ENCODE results near the gene LMNA. TPM values are rescaled to one million over a fixed set of nuclear protein-coding genes. Genes with fewer than 3 reads are reported as not detected.

The LMNA gene
- total and polyA plus RNA-seq, 2 of the 4 experiments (the other 2 are of a cell fraction) = 563 to 755 TPM

DNA sequence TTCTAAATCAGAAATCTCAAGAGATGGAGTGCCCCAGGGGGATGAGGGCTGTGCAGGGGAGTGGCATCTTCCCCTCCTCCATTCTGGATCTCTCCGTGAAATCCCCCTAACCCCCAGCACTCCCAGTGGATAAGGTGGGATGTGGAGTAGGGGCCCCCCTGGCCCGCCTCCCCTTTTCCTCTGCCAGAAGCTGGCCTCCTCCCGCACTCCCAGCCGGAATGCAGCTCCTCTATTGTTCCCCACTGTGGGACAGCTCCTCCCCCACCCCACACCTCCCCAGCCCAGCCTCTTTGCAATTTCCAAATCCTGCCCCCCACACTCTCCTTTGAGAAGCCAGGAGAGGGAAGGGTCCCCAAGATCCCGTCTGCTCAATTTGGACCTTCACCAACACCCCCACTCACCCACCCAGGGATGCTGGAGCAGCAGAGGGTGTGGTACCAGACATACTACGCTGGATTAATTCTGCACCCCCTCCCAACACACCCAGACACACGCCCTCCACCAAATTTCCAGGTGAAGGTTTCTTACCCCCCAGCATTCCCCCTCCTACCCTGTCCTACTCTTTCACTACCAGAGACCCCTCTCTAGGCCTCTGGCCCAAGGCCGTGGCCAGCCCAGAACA is 34.2 kb upstream of the LMNA start:
- H3K27ac ChIP-seq (ENCODE audit: insufficient read depth, low read length) = peak overlapping the region; percentile 91
- H2BK5ac ChIP-seq (ENCODE audit: low read depth, low read length, poor library complexity, severe bottlenecking) = no peak overlapping the region
- H3K9me3 ChIP-seq (ENCODE audit: control insufficient read depth, insufficient read depth, low read length) = no peaks in the 10 kb centered on the region
- TF ChIP-seq RCOR1 (IDR thresholded peaks at IDR 0.05; ENCODE audit: insufficient replicate concordance, low read length) (no peak), RAD21 (IDR thresholded peaks at IDR 0.05; ENCODE audit: low read length) (no peak), FOS (IDR thresholded peaks at IDR 0.05; ENCODE audit: low read depth, low read length) (no peak), BHLHE40 (IDR thresholded peaks at IDR 0.05; ENCODE audit: low read depth, low read length) (no peak), MAZ (IDR thresholded peaks at IDR 0.05; ENCODE audit: borderline replicate concordance, low read depth, low read length) (no peak), POLR2A (IDR thresholded peaks at IDR 0.05; ENCODE audit: low read depth, low read length) (no peak), CEBPB (IDR thresholded peaks at IDR 0.05; ENCODE audit: low read depth, low read length) (no peak), MXI1 (IDR thresholded peaks at IDR 0.05; ENCODE audit: borderline replicate concordance, low read depth, low read length) (no peak), RFX5 (IDR thresholded peaks at IDR 0.05; ENCODE audit: low read depth, low read length) (no peak), CHD1 (IDR thresholded peaks at IDR 0.05; ENCODE audit: low read depth, low read length) (no peak), MAFK (IDR thresholded peaks at IDR 0.05; ENCODE audit: low read depth, low read length) (no peak)
- TF ChIP-seq, protein P1, sequence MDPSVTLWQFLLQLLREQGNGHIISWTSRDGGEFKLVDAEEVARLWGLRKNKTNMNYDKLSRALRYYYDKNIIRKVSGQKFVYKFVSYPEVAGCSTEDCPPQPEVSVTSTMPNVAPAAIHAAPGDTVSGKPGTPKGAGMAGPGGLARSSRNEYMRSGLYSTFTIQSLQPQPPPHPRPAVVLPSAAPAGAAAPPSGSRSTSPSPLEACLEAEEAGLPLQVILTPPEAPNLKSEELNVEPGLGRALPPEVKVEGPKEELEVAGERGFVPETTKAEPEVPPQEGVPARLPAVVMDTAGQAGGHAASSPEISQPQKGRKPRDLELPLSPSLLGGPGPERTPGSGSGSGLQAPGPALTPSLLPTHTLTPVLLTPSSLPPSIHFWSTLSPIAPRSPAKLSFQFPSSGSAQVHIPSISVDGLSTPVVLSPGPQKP (IDR thresholded peaks at IDR 0.05; ENCODE audit: borderline replicate concordance, low read depth, low read length) = no peak
- dilution Hi-C loops (cut with HindIII; ENCODE audit: low sequenced_read_pairs, unreplicated experiment) (no loop called here), intact Hi-C loops (cut with micrococcal nuclease) (no loop called here), in situ Hi-C loops (cut with MboI; ENCODE audit: low sequenced_read_pairs) (no loop called here)
- no peak overlapping the region for H2BK20ac ChIP-seq (ENCODE audit: low read depth, low read length)
- H2BK120ac ChIP-seq (ENCODE audit: low read depth, low read length) = peak overlapping the region; percentile 19; the same call in 1 of the 2 replicates
- H3K36me3 ChIP-seq (ENCODE audit: control insufficient read depth, insufficient read depth, low read length) = peaks cover 24% of the 10 kb centered on the region
- peak overlapping the region; percentile 87 for H4K91ac ChIP-seq (ENCODE audit: insufficient read depth, low read depth, low read length)
- CTCF ChIA-PET = interaction anchor here (0.6 kb wide), 1 partner anchor 20 kb away, joined by 4 read pairs; no protein-coding TSS in a partner anchor
- no CpG with 5 or more reads among the region's 8 CpGs for WGBS, 2 experiments (ENCODE audit: extremely low coverage in 2 of 2, insufficient read length in 1 of 2)
- peaks cover 37 to 91% of the 10 kb centered on the region in 2 experiments for H3K79me1 ChIP-seq (ENCODE audit: low read depth in 1 of 2, low read length in 2 of 2)
- peak overlapping the region; percentile 71 for H3K4me3 ChIP-seq (ENCODE audit: insufficient read depth, low read depth, low read length)
- peak overlapping the region; percentile 96 for H2AK5ac ChIP-seq (ENCODE audit: low read depth, low read length)
- peak overlapping the region; percentile 35; the same call in 1 of the 2 replicates for H4K5ac ChIP-seq (ENCODE audit: low read depth, low read length)
- H3K4me2 ChIP-seq (ENCODE audit: low read depth, low read length) = peak overlapping the region; percentile 92
- peaks cover 10% of the 10 kb centered on the region for H3K9me1 ChIP-seq (ENCODE audit: insufficient read depth, low read length)
- peak; percentile 6; the same call in 1 of the 2 replicates for ATAC-seq (ENCODE audit: low read depth)
- POLR2A ChIA-PET (ENCODE audit: unreplicated experiment) = interaction anchor here (0.6 kb wide), 1 partner anchor 22 kb away, joined by 13 read pairs; no protein-coding TSS in a partner anchor
- peak overlapping the region; percentile 87 for H2AFZ ChIP-seq (replicated peaks; ENCODE audit: low read length, poor library complexity)
- peak overlapping the region; percentile 89 for H3K4ac ChIP-seq (ENCODE audit: low read depth, low read length)
- peak overlapping the region; percentile 94 for H3K9ac ChIP-seq (ENCODE audit: low read depth, low read length)
- peaks cover 28% of the 10 kb centered on the region for H4K20me1 ChIP-seq (ENCODE audit: insufficient read depth, low read length)
- H3K18ac ChIP-seq (ENCODE audit: low read depth, low read length) = no peak overlapping the region; the same call in 1 of the 2 replicates
- peak overlapping the region; percentile 46; the same call in 1 of the 2 replicates for H3K23ac ChIP-seq (ENCODE audit: low read depth, low read length)
- no peaks in the 10 kb centered on the region for H3K27me3 ChIP-seq (ENCODE audit: control insufficient read depth, insufficient read depth, low read length)
- H2AK9ac ChIP-seq (replicated peaks; ENCODE audit: low read depth, low read length, poor library complexity) = peak overlapping the region; percentile 98
- H2BK15ac ChIP-seq (ENCODE audit: low read depth, low read length) = no peak overlapping the region
- peak overlapping the region; percentile 89 for H3K14ac ChIP-seq (replicated peaks; ENCODE audit: low read depth, low read length)
- peak overlapping the region; percentile 76 to 91; a peak in 2 of 4 replicates for H4K8ac ChIP-seq (ENCODE audit: low read depth in 2 of 2, low read length in 2 of 2)
- peaks cover 22% of the 10 kb centered on the region for H3K4me1 ChIP-seq (ENCODE audit: control insufficient read depth, insufficient read depth, low read length)
- no peak for DNase-seq
- peak overlapping the region; percentile 71; the same call in 1 of the 2 replicates for H3K56ac ChIP-seq (ENCODE audit: extremely low read depth, insufficient read depth, low read length)
- BruUV-seq (replicated peaks) = no TSS peak
